Stimulated activated CD8-positive, alpha-beta memory T cell treated with anti-CD3 and anti-CD28 coated beads, Interleukin-15, amount 100 ng/mL, for 1 hour (primary cell): ENCODE measurements around the gene GPR33.
"Not testable (repeated sequence)": the region's sequence is repeated elsewhere in the genome, so short reads cannot be mapped to it uniquely, and the experiment has no call there.

Source experiments
- DNase-seq: peaks from one replicate; pipeline ENCODE4 v3.0.0-alpha.2; 2020; ENCODE audit warnings: low read depth

Gene GPR33

DNA sequence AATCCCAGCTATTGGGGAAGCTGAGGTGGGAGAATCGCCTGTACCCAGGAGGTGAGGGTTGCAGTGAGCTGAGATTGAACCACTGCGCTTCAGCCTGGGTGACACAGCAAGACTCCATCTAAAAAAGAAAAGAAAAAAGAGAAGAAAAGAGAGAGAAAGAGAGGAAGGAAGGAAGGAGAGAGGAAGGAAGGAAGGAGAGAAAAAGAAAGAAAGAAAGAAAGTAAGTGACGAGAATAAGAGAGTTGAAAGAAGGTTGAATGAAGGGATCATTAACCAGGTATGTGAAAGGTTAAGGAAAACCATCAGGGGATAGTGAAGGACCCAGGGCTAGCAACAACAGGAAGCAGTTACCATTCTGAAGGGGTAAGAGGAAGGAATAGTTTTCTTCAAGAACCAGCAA lies 26.3 kb downstream of the GPR33 start:
- DNase-seq: no peak

GRCh38 chr14:31457665-31458659 lies 29.9 kb downstream of the GPR33 start:
- no peak for DNase-seq

GRCh38 chr14:31456841-31457664 lies 30.8 kb downstream of the GPR33 start, which contains the start of gene DTD2:
DTD2 (minus strand) TSS chr14:31457506; CDS start chr14:31457393, 113 bp downstream.
- peak; percentile 87 for DNase-seq

- no peak for DNase-seq
Observed at GRCh38 chr14:31449971-31450610, 37.7 kb downstream of the GPR33 start.

DNA sequence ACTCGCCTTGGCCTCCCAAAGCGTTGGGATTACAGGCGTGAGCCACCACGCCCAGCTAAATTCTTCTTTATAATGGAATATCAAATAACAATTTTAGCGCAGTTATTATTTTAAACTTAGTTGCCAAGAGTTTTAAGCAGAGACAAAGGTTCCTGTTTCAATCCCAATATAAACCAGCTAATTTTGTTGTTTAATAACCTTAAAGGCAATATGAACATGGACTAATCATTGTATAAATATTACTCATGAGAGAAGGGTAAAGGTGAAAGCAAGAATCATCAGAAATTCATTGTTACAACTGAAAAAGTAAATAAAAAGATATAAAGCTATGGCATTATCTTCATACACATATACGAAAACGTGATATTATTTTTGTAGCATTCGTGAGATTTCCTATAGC lies 38.7 kb downstream of the GPR33 start:
- no peak for DNase-seq

DNA sequence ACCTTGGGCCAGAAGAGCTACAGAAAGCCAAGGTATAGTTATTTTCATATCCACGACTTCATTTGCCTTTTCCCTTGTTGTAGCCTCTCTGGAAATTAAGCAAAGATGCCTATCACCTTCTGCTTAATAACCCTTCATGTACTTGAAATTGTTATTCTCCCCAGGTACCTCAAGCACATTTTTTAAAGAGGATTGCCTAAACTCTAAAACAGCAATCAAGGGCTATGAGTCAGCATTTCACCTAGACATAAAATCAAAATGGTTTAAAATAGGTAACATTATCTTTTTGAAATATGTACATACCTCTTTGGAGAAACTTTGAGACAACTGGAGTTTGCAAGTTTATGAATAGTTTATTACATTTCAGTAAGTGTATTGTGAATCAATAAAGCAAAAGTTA lies 42.1 kb downstream of the GPR33 start:
- DNase-seq: no peak

DNA sequence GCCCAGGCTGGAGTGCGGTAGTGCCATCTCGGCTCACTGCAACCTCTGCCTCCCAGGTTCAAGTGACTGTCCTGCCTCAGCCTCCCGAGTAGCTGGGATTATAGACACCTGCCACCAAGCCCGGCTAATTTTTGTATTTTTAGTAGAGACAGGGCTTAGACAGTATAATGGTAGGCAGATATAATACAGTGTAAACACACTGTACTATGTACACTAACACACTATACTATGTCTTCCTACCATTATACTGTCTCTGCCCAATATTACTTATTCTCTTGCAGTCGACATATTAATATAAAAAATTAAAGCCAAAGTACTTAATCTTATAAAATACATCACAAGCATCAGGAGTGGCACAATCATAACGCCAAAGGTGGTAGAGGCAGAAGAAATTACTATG lies 45.6 kb downstream of the GPR33 start:
- DNase-seq: no peak

DNA sequence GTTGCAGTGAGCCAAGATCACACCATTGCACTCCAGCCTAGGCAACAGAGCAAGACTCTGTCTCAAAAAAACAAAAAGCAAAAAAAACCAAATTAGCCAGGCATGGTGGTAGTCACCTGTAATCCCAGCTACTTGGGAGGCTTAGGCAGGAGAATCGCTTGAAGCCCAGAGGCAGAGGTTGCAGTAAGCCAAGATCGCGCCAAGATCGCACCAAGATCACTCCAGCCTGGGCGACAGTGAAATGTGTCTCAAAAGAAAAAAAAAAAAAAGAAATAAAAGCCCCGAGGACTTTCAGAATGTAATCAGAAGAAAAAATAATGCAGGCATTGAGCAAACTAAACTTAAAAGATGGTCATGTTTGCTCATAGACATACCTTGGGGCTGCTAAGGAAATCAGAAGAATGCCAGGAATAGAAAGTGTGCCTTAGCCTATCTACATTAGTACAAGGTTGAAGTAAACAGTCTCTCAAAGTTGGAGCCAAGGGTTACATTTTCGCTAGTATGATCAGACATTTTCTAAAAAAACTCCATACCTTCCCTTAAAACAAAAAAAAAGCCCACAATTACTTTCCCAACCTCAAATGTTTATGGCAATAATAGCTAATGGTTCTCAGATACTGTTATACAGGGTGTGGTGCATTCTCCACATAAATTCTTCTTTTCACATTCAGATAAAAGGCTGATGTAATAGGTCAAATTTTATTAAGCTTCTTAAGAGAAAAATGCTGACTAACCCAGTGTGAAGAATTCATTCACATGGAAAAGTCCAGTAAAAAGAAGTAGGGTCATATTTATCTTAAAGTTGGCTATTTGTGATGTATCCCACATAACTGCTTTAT lies 46.3 kb downstream of the GPR33 start:
- DNase-seq: no peak

- no peak for DNase-seq
Observed at GRCh38 chr14:31440280-31440679, 47.6 kb downstream of the GPR33 start.

- no peak for DNase-seq
Observed at GRCh38 chr14:31439561-31439960, 48.3 kb downstream of the GPR33 start.

GRCh38 chr14:31437045-31437691 lies 50.7 kb downstream of the GPR33 start:
- DNase-seq: not testable (repeated sequence)

DNA sequence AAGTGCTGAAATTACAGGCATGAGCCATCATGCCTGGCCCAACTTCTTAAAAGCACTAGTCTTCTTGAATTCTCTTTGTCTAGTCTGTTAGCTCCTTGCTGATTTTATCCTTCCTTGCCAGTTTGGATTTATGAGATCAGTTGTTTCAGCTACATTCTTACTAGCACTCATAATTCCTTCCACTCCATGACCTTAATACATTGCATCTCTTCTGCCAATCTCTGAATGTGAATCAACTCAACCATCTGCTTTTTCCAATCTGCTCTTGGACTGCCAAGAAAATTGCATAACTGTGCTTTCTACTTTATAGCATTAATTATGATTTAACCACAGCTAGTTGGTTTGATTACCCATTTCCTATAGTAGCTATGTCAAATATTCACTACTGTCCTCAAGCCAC lies 52.6 kb downstream of the GPR33 start:
- no peak for DNase-seq
